ENCODE results near the gene DUSP15.

DNA sequence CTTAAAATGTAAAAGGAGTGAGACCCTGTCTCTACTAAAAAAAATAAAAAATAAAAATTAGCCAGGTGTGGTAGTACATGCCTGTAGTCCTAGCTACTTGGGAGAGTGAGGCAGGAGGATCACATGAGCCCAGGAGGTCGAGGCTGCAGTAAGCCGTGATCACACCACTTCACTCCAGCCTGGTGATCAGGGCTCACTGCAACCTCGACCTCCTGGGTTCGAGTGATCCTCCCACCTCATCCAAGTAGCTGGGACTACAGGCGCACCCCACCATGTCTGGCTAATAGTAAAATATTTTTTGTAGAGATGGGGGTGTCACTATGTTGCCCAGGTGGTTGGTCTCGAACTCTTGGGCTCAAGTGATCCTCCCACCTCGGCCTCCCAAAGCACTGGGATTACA lies 16.8 kb downstream of the DUSP15 start:
- TF ChIP-seq, protein P1, sequence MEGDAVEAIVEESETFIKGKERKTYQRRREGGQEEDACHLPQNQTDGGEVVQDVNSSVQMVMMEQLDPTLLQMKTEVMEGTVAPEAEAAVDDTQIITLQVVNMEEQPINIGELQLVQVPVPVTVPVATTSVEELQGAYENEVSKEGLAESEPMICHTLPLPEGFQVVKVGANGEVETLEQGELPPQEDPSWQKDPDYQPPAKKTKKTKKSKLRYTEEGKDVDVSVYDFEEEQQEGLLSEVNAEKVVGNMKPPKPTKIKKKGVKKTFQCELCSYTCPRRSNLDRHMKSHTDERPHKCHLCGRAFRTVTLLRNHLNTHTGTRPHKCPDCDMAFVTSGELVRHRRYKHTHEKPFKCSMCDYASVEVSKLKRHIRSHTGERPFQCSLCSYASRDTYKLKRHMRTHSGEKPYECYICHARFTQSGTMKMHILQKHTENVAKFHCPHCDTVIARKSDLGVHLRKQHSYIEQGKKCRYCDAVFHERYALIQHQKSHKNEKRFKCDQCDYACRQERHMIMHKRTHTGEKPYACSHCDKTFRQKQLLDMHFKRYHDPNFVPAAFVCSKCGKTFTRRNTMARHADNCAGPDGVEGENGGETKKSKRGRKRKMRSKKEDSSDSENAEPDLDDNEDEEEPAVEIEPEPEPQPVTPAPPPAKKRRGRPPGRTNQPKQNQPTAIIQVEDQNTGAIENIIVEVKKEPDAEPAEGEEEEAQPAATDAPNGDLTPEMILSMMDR (IDR thresholded peaks at IDR 0.05), result no peak
- TF ChIP-seq POLR2A (IDR thresholded peaks at IDR 0.05), result no peak

All from body of pancreas (tissue), 4 donors.